HG02938 (cell line): ENCODE results near the gene GRK4.
"Not testable (repeated sequence)": the region's sequence is repeated elsewhere in the genome, so short reads cannot be mapped to it uniquely, and the experiment has no call there.

Experiments used
- ATAC-seq: cut with Tn5 transposase; IDR thresholded peaks from one replicate; pipeline ENCODE4 v1.9.1; 2021; ENCODE audit warnings: mild to moderate bottlenecking, moderate library complexity; ENCODE audit not compliant: unreplicated experiment

Gene GRK4

GRCh38 chr4:2941138-2942036 is 22.0 kb upstream of the GRK4 start:
- ATAC-seq, result no peak

DNA sequence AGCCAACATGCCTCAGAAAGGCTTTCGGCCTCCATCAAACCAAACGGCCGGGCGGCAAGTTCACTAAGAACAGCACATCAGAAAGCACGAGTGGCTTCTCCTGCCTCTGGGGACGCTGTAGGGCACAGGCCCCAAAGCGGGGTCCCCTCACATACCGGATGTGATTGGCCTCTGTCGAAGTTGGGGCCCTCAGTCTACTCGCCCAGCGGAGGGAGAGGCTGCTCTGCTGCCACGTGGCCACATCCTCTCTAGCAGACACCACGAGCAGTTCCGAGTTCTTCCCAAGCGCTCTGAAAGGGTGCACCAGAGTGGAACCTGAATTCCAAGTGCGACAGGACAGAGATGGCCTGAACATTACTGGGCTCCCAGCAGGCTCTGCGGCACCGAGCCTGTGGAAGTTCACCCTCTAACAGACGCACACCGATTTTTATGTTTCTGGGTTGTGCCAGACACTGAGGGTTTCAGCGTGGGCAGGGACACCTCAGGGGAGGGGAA is 21.3 kb upstream of the GRK4 start:
- ATAC-seq, result no peak

DNA sequence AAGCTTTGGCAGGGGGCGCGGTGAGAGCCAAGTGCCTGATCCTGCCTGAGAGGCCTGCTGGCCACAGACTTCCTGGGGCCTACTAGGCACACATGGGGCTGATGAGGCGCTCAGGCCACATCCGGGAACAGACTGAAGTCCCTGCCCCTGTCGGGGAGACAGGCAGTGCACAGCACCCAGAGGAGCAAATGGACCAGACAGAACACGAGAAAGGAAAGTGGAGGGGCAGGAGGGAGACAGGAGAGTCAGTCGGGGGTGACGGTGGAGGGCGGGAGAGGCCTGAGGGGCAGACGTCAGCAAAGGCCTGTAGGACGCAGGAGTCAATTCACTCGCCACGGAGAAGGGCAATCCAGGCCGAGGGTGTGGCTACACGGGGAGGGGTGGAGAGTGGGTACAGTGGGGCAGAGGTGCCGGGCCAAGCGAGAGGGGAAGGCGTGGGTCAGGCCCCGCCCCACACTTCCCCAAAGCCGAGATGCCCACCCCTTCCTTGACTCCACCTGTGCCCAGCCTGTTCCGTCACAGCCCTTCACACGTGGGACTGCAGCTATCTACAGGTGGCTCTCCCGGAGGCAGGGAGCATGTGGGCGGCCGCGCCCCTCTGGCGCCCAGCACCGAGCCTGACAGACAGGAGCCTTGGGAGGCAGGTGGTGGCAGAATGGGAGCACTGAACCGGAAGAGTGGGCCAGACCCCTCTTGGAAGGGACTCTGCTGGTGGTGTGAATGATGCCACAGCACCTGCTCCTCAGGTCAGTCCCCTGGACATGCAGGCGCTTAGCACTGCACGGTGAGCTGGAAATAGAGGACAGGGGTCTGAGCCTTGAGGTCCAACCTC is 20.6 kb upstream of the GRK4 start:
- ATAC-seq, result no peak

DNA sequence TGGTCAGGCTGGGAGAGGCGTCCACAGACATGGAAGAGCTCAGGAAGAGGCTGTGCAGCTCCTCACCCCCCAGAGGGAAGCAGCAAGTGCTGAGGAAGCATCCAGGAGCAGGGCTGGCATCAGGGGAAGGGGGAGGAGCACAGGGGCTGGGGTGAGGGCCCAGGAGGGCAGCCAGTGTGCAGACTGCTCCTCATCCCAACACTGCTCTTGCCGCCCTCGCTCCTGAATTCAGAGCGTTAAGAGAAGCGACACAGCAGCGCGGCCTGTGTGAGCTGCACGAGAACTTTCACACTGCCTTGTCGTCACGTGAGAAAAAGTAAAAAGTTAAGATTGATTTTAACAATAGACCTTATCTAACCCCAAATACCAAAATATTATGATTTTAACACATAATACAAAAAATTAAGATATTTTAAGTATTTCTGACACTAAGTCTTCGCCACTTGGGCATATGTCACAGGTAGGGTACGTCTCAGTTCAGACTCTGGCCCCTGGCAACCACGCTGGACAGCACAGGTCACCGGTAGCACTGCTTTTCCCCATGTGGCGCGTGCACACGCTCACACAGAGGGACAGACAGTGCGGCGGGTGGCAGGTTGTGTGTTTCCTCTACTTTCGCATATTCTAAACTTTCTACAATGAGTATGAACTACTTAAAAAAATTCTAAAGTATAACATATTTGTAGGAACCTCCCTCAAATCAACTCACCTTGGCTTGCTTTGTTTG is 19.8 kb upstream of the GRK4 start:
- no peak for ATAC-seq

DNA sequence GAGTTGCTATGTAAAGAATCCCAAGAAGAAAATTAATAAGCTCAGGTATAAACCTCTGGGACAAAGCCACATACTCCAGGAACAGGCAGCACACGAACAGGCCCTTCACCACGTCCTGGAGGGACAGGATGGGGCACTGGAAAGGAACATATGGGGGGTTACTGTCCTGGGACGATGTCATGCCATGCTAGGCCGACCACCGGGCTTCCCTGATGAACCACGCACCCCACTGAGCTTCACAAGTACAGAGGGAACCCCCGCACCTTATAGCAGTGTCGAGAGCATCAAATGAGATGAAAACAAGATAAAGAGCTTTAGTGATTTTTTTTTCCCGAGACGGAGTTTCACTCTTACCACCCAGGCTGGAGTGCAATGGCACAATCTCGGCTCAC is 19.3 kb upstream of the GRK4 start:
- no peak for ATAC-seq

DNA sequence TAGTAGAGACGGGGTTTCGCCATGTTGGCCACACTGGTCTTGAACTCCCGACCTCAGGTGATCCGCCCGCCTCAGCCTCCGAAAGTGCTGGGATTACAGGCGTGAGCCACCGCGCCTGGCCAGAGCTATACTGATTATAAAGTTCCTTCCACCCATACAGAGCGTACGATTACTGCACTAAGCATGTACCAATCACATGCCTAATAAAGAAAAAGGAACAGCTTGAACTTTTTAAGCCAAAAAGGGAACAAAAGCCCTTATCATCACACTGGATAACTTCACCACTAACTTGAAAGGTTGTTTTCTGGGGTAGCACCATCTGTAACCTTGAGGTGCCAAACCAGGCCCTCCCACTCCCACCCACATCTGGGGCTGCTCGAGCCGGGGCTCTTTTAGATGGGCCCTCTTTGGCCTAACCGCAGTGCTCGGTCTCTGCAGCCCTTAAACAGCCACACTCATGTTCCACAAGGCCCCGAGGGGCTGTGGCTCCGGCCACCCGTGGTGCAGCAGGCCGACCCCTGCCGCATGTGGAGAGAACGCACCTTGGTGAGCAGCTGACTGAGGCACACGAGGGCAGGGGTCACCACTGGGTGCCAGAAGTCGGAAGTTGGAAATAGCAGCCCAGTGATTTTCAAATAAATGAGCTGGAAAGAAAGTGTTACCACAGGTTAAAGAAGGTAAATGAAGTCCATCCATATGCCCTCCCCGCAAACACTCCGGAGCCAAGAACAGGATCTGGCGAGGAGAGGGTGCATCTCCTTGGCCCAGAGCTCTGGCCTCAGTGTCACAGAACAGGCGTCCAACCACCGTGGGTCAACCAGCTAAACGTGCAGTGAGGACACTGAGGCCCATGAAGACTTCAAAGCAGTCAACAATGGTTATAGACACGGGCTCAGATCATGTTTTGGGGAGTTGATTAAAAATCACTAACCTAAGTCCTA is 18.5 kb upstream of the GRK4 start:
- ATAC-seq, result no peak

GRCh38 chr4:2945619-2946604 is 17.5 kb upstream of the GRK4 start:
- ATAC-seq, result not testable (repeated sequence)

DNA sequence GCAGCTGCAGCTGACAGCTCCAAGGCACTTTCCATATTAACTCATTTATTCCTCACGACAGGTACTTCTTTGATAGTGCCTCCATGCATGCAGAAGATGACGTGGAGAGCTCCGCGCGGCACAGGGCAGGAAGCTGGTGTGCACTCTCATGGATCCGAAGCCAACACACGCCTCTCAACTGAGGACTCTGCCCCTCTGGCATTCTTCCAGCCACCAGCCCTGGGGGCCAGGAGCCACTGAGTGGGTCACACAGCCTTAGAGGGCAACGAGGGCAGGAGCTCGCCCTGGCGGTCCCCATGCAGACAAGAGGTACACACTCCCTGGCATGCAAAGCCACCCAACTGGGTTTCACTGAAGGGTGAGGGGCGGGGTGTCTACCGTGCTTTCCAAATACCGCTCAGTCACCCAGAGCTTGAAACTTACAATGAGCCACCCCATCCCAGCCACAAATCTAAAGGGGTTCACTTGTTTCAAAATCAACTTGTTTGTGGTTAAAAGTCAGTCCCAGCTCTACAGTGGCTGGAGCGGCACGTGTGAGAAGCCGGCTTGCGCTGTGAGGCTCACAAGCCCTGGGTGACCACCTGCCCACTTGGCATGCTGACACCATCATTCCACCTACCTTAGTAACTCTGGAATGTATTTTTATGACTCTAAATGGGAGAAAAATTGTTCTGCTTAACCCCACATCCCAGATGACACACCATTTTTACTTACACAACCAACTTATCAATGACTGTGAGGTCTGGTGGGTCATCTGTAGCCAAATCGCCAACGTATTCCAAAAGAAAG is 16.4 kb upstream of the GRK4 start:
- no peak for ATAC-seq

GRCh38 chr4:2947926-2948325 is 15.4 kb upstream of the GRK4 start:
- no peak for ATAC-seq

- no peak for ATAC-seq
These were observed 14.2 kb upstream of the GRK4 start for GRCh38 chr4:2948895-2949781.

DNA sequence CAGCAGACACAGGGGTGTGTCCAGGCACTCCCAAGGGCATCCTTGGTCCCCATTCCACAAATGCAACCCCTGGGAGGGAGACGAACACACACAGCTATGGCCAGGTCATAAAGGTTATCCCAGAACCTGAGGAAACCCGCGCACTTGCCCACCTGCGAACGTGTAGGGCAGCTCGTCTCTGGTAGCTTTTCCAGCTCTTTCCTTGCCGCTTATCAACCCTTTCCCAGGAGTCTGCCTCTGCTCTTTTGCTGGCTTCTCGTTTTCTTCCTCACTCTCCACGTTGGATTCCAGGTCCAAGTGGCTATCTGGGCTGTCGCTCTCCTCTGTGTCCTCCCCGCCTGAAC is 13.6 kb upstream of the GRK4 start:
- ATAC-seq, result no peak

GRCh38 chr4:2950221-2950989 is 13.0 kb upstream of the GRK4 start:
- no peak for ATAC-seq

DNA sequence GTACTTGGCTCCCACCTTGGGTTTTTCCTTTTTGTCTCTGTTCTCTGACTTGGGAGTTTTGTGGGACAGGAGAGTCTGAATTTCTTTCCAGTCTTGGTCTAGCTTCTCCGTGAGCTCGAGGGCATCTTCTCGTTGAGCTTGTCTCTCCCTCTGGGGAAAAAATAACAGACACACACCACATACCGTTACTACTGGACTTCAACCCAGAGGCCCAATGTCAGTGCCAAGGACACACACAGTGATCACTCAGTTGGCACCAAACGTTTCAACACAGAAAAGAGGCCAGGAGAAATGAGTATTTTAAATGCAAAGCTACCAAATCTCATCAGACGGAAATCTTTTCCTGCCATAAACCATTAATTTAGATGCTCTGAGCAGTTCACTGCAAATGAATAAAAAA is 9.9 kb upstream of the GRK4 start:
- ATAC-seq, result no peak

- ATAC-seq, result peak; percentile 46
These were observed 8.8 kb upstream of the GRK4 start for GRCh38 chr4:2954358-2955185.

DNA sequence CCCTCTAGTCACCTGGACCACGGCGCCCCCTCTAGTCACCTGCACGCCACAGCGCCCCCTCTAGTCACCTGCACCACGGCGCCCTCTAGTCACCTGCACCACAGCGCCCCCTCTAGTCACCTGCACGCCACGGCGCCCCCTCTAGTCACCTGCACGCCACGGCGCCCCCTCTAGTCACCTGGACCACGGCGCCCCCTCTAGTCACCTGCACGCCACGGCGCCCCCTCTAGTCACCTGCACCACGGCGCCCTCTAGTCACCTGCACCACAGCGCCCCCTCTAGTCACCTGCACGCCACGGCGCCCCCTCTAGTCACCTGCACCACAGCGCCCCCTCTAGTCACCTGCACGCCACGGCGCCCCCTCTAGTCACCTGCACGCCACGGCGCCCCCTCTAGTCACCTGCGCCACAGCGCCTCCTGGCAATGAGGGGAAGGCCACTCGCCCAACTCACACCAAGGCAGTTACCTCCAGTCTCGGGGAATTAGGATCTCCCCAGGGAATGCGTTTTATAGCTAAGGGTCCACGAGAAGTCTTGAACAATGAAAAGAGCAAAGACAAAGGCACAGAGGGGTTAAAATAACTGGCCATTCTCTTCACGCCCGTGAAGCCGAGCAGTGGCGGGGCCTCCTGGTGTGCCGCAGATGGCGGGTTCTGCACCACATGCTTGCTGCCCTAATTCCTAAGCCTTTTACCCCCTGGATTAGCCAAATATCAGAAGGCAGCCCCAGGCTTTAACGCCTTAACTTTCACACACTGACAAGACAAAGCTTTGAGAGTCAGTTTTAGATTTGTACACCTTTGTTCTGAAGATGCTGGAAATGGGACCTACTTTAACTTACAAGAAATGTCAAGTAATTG is 8.0 kb upstream of the GRK4 start:
- ATAC-seq, result not testable (repeated sequence)
